NT2/D1 (cell line): ENCODE results near the gene HOXB2.
"Not testable (repeated sequence)": the region's sequence is repeated elsewhere in the genome, so short reads cannot be mapped to it uniquely, and the experiment has no call there.

Source experiments
- DNase-seq: peaks from one replicate; pipeline ENCODE4 v3.0.0-alpha.2; 2011; ENCODE audit warnings: low read depth, low spot score
- H3K27me3 ChIP-seq: 2 replicates; pipeline ENCODE4 v1.6.0; 2011; ENCODE audit warnings: mild to moderate bottlenecking; ENCODE audit not compliant: insufficient read length, insufficient read depth
- H3K36me3 ChIP-seq: 2 replicates; pipeline ENCODE4 v1.6.1; 2011; ENCODE audit warnings: mild to moderate bottlenecking, low read length, mixed read lengths; ENCODE audit not compliant: insufficient read depth, insufficient read length
- H3K4me1 ChIP-seq: 2 replicates; pipeline ENCODE4 v1.5.1; 2011; ENCODE audit not compliant: insufficient read depth, insufficient read length
- H3K4me3 ChIP-seq: 2 replicates; pipeline ENCODE4 v1.5.1; 2011; ENCODE audit warnings: low read depth; ENCODE audit not compliant: insufficient read length
- H3K9ac ChIP-seq: 2 replicates; pipeline ENCODE4 v1.6.0; 2011; ENCODE audit warnings: low read depth; ENCODE audit not compliant: insufficient read length
- H3K9me3 ChIP-seq: 2 replicates; pipeline ENCODE4 v1.5.1; 2011; ENCODE audit warnings: mild to moderate bottlenecking, low read length; ENCODE audit not compliant: insufficient read depth
- SUZ12 ChIP-seq: IDR thresholded peaks from 2 replicates; pipeline ENCODE4 v1.6.1; 2011; ENCODE audit not compliant: insufficient read length, insufficient read depth; ENCODE audit errors: extremely low read depth
- YY1 ChIP-seq: IDR thresholded peaks from 2 replicates; pipeline ENCODE4 v1.6.1; 2011; ENCODE audit not compliant: insufficient read length, insufficient read depth
- ZNF274 ChIP-seq: IDR thresholded peaks from 2 replicates; pipeline ENCODE4 v1.6.1; 2011; ENCODE audit warnings: mild to moderate bottlenecking, low read depth, low read length

Gene HOXB2

GRCh38 chr17:48510381-48510760, 34.5 kb downstream of the HOXB2 start:
- TF ChIP-seq YY1 (no peak), ZNF274 (no peak), SUZ12 (no peak)
- Histone ChIP-seq H3K27me3 (peaks cover 2% of the 10 kb centered on the region), H3K9me3 (no peaks in the 10 kb centered on the region), H3K4me3 (no peak overlapping the region), H3K36me3 (no peaks in the 10 kb centered on the region), H3K9ac (no peak overlapping the region), H3K4me1 (peaks cover 5% of the 10 kb centered on the region)
- no peak for DNase-seq

- not testable (repeated sequence) for H3K27me3 ChIP-seq, H3K36me3 ChIP-seq, DNase-seq, H3K4me1 ChIP-seq, H3K9me3 ChIP-seq, H3K9ac ChIP-seq, H3K4me3 ChIP-seq
Observed at GRCh38 chr17:48509708-48510107, 35.2 kb downstream of the HOXB2 start.

- no peak for TF ChIP-seq SUZ12
- TF ChIP-seq YY1: no peak
- TF ChIP-seq ZNF274: no peak
- Histone ChIP-seq H3K9me3 (no peaks in the 10 kb centered on the region), H3K4me3 (no peak overlapping the region), H3K9ac (no peak overlapping the region), H3K4me1 (peaks cover 10% of the 10 kb centered on the region), H3K36me3 (no peaks in the 10 kb centered on the region), H3K27me3 (peaks cover 26% of the 10 kb centered on the region)
- no peak for DNase-seq
Observed at GRCh38 chr17:48506246-48506645, 38.7 kb downstream of the HOXB2 start.

- TF ChIP-seq ZNF274: no peak
- TF ChIP-seq YY1: no peak
- no peak for TF ChIP-seq SUZ12
- Histone ChIP-seq H3K9ac (no peak overlapping the region), H3K4me1 (peaks cover 10% of the 10 kb centered on the region), H3K4me3 (no peak overlapping the region), H3K9me3 (no peaks in the 10 kb centered on the region), H3K36me3 (no peaks in the 10 kb centered on the region), H3K27me3 (peaks cover 28% of the 10 kb centered on the region)
- no peak for DNase-seq
Observed at GRCh38 chr17:48505788-48506187, 39.1 kb downstream of the HOXB2 start.

- peaks cover 33% of the 10 kb centered on the region for H3K27me3 ChIP-seq
- TF ChIP-seq YY1: no peak
- TF ChIP-seq SUZ12: no peak
- TF ChIP-seq ZNF274: no peak
- peaks cover 10% of the 10 kb centered on the region for H3K4me1 ChIP-seq
- no peaks in the 10 kb centered on the region for H3K36me3 ChIP-seq
- H3K4me3 ChIP-seq: no peak overlapping the region
- DNase-seq: no peak
- H3K9ac ChIP-seq: no peak overlapping the region
- H3K9me3 ChIP-seq: no peaks in the 10 kb centered on the region
Observed at GRCh38 chr17:48504953-48505352, 40.0 kb downstream of the HOXB2 start.

- Histone ChIP-seq H3K9me3 (no peaks in the 10 kb centered on the region), H3K4me1 (peaks cover 10% of the 10 kb centered on the region), H3K27me3 (peaks cover 33% of the 10 kb centered on the region), H3K36me3 (no peaks in the 10 kb centered on the region), H3K9ac (no peak overlapping the region), H3K4me3 (no peak overlapping the region)
- no peak for TF ChIP-seq ZNF274
- no peak for TF ChIP-seq YY1
- TF ChIP-seq SUZ12: no peak
- DNase-seq: no peak
Observed at GRCh38 chr17:48503747-48504146, 41.2 kb downstream of the HOXB2 start.

GRCh38 chr17:48502901-48503300, 42.0 kb downstream of the HOXB2 start:
- Histone ChIP-seq H3K27me3 (peaks cover 37% of the 10 kb centered on the region), H3K36me3 (no peaks in the 10 kb centered on the region), H3K4me1 (peaks cover 10% of the 10 kb centered on the region), H3K4me3 (no peak overlapping the region), H3K9me3 (no peaks in the 10 kb centered on the region), H3K9ac (no peak overlapping the region)
- TF ChIP-seq ZNF274 (no peak), SUZ12 (no peak), YY1 (no peak)
- no peak for DNase-seq

GRCh38 chr17:48502312-48502711, 42.6 kb downstream of the HOXB2 start:
- Histone ChIP-seq H3K9ac (no peak overlapping the region), H3K27me3 (peaks cover 38% of the 10 kb centered on the region), H3K9me3 (no peaks in the 10 kb centered on the region), H3K4me3 (no peak overlapping the region), H3K36me3 (no peaks in the 10 kb centered on the region), H3K4me1 (peaks cover 10% of the 10 kb centered on the region)
- TF ChIP-seq ZNF274 (no peak), YY1 (no peak), SUZ12 (no peak)
- DNase-seq: no peak
